ENCODE data around the gene CBX8.
"Not testable (repeated sequence)": the region's sequence is repeated elsewhere in the genome, so short reads cannot be mapped to it uniquely, and the experiment has no call there.

CBX8 gene

DNA sequence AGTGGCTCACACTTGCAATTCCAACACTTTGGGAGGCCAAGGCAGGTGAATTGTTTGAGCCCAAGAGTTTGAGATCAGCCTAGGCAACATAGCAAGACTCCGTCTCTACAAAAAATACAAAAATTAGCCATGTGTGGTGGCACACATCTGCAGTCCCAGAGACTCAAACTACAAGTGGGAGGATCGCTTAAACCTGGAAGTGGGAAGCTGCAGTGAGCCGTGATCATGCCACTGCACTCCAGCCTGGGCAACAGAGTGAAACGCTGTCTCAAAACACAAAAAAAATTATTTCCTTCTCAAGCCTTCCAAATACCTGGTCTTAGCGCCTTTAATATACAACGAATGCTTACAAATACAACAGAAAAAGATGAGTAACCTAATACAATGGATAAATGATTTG, 38.6 kb downstream of the CBX8 start:
- no peak overlapping the region for H3K27ac ChIP-seq (ENCODE audit: low read depth, low read length)
- H3K27me3 ChIP-seq (ENCODE audit: control insufficient read depth in 1 of 2, insufficient read depth in 2 of 2, low read length in 2 of 2), result no peaks in the 10 kb centered on the region
- no peaks in the 10 kb centered on the region for H3K9me3 ChIP-seq (ENCODE audit: low read length)
- H3K36me3 ChIP-seq (ENCODE audit: insufficient read depth, low read length), result no peaks in the 10 kb centered on the region
- no peaks in the 10 kb centered on the region for H3K4me1 ChIP-seq (ENCODE audit: insufficient read depth, low read length)
- no peak overlapping the region for H3K9ac ChIP-seq (ENCODE audit: low read length)
- H3K4me3 ChIP-seq (ENCODE audit: low read depth in 1 of 2, low read length in 2 of 2), result no peak overlapping the region

DNA sequence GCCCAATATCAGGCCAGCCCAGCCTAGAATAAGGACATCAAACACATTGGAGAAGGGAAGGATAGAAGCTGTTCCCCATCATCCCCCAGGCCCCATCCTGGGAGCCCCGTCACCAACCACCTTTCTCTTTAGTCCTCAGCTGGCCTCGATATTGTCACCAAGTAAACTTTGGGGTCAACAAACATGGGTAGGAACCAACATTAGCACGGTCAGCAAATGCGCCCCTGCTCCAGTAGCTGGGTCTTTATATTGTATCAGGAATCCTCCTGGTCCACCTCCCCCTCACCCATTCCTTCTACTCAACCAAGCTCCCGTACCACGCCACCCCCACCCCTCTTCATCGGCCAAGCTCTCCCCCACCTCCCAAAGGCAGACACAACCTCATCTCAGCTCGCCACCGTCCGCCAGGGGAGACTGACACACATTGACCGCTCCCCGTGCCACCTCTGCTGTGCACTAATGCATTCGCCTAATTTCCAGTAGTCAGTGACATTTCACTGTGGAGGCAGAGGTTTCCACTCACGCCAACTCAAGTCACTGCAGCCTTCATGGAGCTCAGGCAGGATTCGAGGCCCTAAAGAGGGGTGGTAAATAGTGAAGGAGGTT, 39.6 kb downstream of the CBX8 start:
- H3K4me3 ChIP-seq (ENCODE audit: low read depth in 1 of 2, low read length in 2 of 2), result no peak overlapping the region
- no peaks in the 10 kb centered on the region for H3K36me3 ChIP-seq (ENCODE audit: insufficient read depth, low read length)
- no peaks in the 10 kb centered on the region for H3K9me3 ChIP-seq (ENCODE audit: low read length)
- no peak overlapping the region for H3K9ac ChIP-seq (ENCODE audit: low read length)
- H3K27me3 ChIP-seq (ENCODE audit: control insufficient read depth in 1 of 2, insufficient read depth in 2 of 2, low read length in 2 of 2), result no peaks in the 10 kb centered on the region
- no peaks in the 10 kb centered on the region for H3K4me1 ChIP-seq (ENCODE audit: insufficient read depth, low read length)
- H3K27ac ChIP-seq (ENCODE audit: low read depth, low read length), result no peak overlapping the region

DNA sequence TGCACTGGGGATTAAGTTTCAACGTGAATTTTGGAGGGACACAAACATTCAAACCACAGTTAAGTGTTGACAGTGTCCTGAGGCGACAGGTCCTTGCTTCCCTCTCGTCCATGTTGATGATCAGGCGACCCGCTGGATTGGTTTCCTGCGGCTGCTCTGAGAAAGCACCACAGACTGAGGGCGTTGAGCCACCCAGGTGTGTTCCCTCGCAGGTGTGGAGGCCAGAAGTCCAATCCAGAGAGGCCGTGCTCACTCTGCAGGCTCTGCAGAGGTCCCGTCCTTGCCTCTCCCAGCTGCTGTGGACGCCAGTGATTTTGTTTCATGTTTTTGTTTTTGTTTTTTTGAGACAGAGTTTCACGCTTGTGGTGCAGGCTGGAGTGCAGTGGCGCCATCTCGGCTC, 41.3 kb downstream of the CBX8 start:
- Histone ChIP-seq H3K9ac (ENCODE audit: low read length) (no peak overlapping the region), H3K36me3 (ENCODE audit: insufficient read depth, low read length) (no peaks in the 10 kb centered on the region), H3K27me3 (ENCODE audit: control insufficient read depth in 1 of 2, insufficient read depth in 2 of 2, low read length in 2 of 2) (peaks cover 7% of the 10 kb centered on the region in 2 donors), H3K9me3 (ENCODE audit: low read length) (no peaks in the 10 kb centered on the region), H3K4me3 (ENCODE audit: low read depth in 1 of 2, low read length in 2 of 2) (no peak overlapping the region), H3K27ac (ENCODE audit: low read depth, low read length) (no peak overlapping the region), H3K4me1 (ENCODE audit: insufficient read depth, low read length) (no peaks in the 10 kb centered on the region)

DNA sequence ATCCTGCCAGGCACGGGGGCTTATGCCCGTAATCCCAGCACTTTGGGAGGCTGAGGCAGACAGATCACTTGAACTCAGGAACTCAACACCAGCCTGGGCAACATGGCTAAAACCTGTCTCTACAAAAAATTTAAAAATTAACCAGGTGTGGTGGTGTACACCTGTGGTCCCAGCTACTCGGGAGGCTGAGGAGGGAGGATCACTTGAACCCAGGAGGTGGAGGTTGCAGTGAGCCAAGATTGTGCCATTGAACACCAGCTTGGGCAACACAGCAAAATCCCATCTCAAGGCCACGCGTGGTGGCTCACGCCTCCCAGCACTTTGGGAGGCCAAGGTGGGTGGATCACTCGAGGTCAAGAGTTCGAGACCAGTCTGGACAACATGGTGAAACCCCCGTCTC, 42.0 kb downstream of the CBX8 start:
- H3K4me1 ChIP-seq (ENCODE audit: insufficient read depth, low read length); H3K4me3 ChIP-seq (ENCODE audit: low read depth in 1 of 2, low read length in 2 of 2); H3K9me3 ChIP-seq (ENCODE audit: low read length); H3K27ac ChIP-seq (ENCODE audit: low read depth, low read length); H3K9ac ChIP-seq (ENCODE audit: low read length); H3K36me3 ChIP-seq (ENCODE audit: insufficient read depth, low read length): not testable (repeated sequence)
- H3K27me3 ChIP-seq (ENCODE audit: control insufficient read depth in 1 of 2, insufficient read depth in 2 of 2, low read length in 2 of 2), result peaks cover 7 to 13% of the 10 kb centered on the region in 2 donors

DNA sequence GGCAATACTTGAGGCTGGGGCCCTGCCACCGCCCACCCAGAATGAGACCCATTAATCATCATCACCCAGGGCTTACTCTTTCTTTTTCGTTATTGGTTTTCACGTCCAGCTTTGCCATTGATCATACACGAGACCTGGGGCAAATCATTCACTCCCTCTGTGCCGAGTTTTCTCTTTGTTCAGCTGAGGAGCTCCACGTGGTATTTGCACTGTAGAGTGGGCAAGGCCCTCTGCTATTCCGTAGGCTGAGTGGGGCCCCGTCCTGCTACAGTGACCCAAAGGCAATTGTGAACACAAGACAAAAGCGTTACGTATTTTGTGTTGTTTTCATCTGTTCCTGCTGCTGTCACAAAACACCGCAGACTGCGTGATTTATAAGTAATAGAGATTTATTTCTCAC, 42.5 kb downstream of the CBX8 start:
- Histone ChIP-seq H3K27me3 (ENCODE audit: control insufficient read depth in 1 of 2, insufficient read depth in 2 of 2, low read length in 2 of 2) (peaks cover 8 to 19% of the 10 kb centered on the region in 2 donors), H3K36me3 (ENCODE audit: insufficient read depth, low read length) (no peaks in the 10 kb centered on the region), H3K4me1 (ENCODE audit: insufficient read depth, low read length) (no peaks in the 10 kb centered on the region), H3K27ac (ENCODE audit: low read depth, low read length) (no peak overlapping the region), H3K9ac (ENCODE audit: low read length) (no peak overlapping the region), H3K9me3 (ENCODE audit: low read length) (no peaks in the 10 kb centered on the region), H3K4me3 (ENCODE audit: low read depth in 1 of 2, low read length in 2 of 2) (no peak overlapping the region)

DNA sequence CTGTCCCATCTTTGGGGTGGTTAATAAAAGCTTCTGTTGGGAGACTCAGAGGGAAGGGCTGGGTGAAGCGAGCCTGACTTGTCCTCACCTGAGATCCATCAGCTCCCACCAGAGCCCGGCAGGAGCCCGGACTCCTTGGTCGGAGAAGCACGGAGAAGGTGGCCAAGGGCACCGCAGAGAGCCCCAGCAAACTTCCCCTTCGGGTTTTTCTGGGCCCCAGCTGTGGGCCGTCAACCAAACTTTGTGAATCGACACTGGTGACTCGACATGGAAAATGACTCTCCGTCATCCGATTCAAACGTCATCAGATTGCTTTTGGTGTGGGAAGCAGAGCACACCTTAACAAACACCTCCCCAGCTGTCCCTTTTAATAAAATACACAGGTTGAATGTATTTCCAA, 44.7 kb downstream of the CBX8 start:
- no peak overlapping the region for H3K9ac ChIP-seq (ENCODE audit: low read length)
- no peaks in the 10 kb centered on the region for H3K36me3 ChIP-seq (ENCODE audit: insufficient read depth, low read length)
- H3K27me3 ChIP-seq (ENCODE audit: control insufficient read depth in 1 of 2, insufficient read depth in 2 of 2, low read length in 2 of 2), result peaks cover 21 to 38% of the 10 kb centered on the region in 2 donors
- H3K4me1 ChIP-seq (ENCODE audit: insufficient read depth, low read length), result no peaks in the 10 kb centered on the region
- H3K4me3 ChIP-seq (ENCODE audit: low read depth in 1 of 2, low read length in 2 of 2), result no peak overlapping the region
- H3K9me3 ChIP-seq (ENCODE audit: low read length), result no peaks in the 10 kb centered on the region
- no peak overlapping the region for H3K27ac ChIP-seq (ENCODE audit: low read depth, low read length)

DNA sequence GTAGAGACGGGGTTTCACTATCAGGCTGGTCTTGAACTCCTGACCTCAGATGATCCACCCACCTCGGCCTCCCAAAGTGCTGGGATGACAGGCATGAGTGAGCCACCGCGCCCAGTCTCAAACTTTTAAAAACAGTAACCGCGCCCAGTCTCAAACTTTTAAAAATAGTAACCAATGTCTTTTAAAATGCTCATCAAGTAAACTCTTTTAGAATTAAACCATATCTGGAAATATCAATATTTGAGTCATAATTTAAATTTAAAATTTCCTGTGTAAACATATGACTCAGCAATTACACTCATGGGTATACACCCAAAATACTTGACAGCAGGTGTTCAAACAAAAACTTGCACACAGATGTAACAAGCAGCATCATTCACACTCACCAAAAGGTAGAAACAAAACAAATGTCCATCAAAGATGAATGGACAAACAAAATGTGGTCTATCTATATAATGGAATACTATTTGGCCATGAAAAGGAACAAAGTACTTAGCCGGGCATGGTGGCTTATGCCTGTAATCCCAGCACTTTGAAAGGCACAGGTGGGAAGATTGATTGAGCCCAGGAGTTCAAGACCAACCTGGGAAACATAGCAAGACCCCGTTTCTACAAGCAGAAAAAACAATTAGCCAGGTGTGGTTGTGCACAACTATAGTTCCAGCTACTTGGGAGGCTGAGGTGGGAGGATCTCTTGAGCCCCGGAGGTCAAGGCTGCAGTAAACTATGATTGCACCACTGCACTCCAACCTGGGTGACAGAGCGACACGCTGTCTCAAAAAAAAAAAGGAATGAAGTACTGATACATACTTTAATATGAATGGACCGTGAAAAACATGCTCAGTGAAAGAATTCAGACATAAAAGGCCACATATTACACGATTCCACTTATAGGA, 46.0 kb downstream of the CBX8 start:
- Histone ChIP-seq H3K9ac (ENCODE audit: low read length) (no peak overlapping the region), H3K4me3 (ENCODE audit: low read depth in 1 of 2, low read length in 2 of 2) (no peak overlapping the region), H3K4me1 (ENCODE audit: insufficient read depth, low read length) (no peaks in the 10 kb centered on the region), H3K36me3 (ENCODE audit: insufficient read depth, low read length) (no peaks in the 10 kb centered on the region), H3K27me3 (ENCODE audit: control insufficient read depth in 1 of 2, insufficient read depth in 2 of 2, low read length in 2 of 2) (peaks cover 30 to 46% of the 10 kb centered on the region in 2 donors), H3K27ac (ENCODE audit: low read depth, low read length) (no peak overlapping the region), H3K9me3 (ENCODE audit: low read length) (no peaks in the 10 kb centered on the region)

DNA sequence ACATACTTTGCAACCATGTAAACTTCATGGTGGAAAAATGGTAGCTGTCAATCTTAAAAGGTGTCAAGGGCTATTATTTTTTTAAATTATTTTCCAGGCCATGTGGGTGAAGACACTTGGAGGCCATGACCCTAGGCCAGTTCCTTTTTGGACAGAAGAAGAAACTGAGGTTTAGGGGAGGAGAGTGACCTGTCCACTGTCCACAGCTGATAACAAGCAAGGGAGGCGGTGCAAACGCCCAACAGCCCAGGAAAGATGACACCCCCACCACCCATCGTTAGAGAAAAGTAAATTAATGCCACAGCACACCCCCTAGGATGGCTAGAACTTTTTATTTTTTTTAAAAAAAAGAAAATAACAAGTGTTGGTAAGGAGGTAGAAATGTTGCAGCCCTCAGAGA, 46.9 kb downstream of the CBX8 start:
- H3K36me3 ChIP-seq (ENCODE audit: insufficient read depth, low read length), result no peaks in the 10 kb centered on the region
- no peak overlapping the region for H3K9ac ChIP-seq (ENCODE audit: low read length)
- no peak overlapping the region for H3K27ac ChIP-seq (ENCODE audit: low read depth, low read length)
- H3K9me3 ChIP-seq (ENCODE audit: low read length), result no peaks in the 10 kb centered on the region
- no peaks in the 10 kb centered on the region for H3K4me1 ChIP-seq (ENCODE audit: insufficient read depth, low read length)
- H3K27me3 ChIP-seq (ENCODE audit: control insufficient read depth in 1 of 2, insufficient read depth in 2 of 2, low read length in 2 of 2), result peaks cover 30 to 46% of the 10 kb centered on the region in 2 donors
- no peak overlapping the region for H3K4me3 ChIP-seq (ENCODE audit: low read depth in 1 of 2, low read length in 2 of 2)

DNA sequence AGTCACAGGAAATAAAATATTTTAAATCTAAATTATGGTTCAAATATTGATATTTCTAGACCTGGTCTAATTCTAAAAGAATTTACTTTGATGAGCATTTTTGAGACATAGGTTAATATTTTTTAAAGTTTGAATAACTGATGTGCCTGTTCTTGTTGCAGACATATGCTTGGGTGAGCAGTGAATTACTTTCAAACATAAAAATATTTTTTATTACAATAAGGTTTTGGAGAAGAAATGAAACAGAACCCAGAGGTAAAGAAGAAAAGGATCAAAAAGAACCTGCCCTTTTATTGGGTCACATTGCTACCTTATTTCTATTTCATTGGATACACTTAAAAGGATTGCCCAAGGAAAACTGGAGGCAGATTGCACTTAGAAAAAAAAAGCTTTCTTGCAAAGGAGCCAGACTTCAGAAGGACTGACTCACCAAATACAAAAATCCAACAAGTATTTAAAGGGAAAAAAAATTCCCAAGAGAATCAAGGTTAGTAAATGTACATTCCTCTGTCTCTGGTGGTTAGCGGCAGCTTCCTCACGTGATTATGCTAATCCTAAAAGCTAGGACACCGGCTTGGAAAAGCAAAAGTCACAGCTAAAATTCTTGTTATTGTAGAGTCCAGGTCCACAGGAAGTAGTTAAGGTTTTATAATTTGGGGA, 47.6 kb downstream of the CBX8 start:
- Histone ChIP-seq H3K9ac (ENCODE audit: low read length) (no peak overlapping the region), H3K4me1 (ENCODE audit: insufficient read depth, low read length) (no peaks in the 10 kb centered on the region), H3K36me3 (ENCODE audit: insufficient read depth, low read length) (no peaks in the 10 kb centered on the region), H3K27ac (ENCODE audit: low read depth, low read length) (no peak overlapping the region), H3K4me3 (ENCODE audit: low read depth in 1 of 2, low read length in 2 of 2) (no peak overlapping the region), H3K27me3 (ENCODE audit: control insufficient read depth in 1 of 2, insufficient read depth in 2 of 2, low read length in 2 of 2) (peaks cover 30 to 46% of the 10 kb centered on the region in 2 donors), H3K9me3 (ENCODE audit: low read length) (no peaks in the 10 kb centered on the region)

DNA sequence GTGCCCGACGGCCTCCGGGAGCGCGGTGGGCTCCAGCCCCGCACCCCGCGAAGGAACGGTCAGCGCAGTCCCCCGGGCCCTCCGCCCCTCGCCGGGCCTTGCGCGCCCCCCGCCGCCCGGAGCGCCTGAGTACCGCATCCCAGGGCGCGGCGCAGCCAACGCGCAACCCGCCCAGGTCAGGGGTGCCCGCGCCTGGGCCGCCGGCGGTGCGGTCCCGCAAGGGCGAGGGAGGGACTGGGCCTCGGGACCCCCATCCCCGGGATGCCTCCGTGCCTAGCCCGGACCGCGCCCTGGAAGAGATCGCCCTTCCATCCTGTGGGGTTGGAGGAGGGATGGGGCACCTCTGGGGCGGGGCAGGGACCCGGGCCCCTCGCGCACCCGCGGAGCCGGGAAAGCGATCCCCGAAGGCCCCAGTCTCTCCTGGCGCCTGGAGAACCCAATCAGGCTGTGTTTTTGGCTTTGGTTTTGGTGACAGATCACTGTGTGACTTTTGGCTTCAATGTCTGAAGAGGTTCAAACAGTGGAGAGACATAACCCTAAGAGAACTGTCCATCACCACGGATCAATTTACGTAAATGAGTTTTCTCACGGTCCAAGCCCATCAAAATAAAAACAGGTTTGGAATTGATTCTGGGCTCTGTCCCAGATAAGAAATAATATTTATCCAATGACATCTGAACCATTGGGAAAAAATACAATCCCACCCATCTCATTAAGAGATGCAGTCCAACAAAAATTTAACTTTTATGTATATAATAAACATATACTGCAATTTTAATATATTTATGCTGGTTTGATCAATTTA, 48.4 kb downstream of the CBX8 start:
- H3K4me3 ChIP-seq (ENCODE audit: low read depth in 1 of 2, low read length in 2 of 2), result no peak overlapping the region
- no peaks in the 10 kb centered on the region for H3K36me3 ChIP-seq (ENCODE audit: insufficient read depth, low read length)
- H3K27me3 ChIP-seq (ENCODE audit: control insufficient read depth in 1 of 2, insufficient read depth in 2 of 2, low read length in 2 of 2), result peaks cover 30 to 46% of the 10 kb centered on the region in 2 donors

More for the DNA sequence above, 48.4 kb downstream of the CBX8 start:
- H3K9me3 ChIP-seq (ENCODE audit: low read length), result no peaks in the 10 kb centered on the region
- H3K27ac ChIP-seq (ENCODE audit: low read depth, low read length), result no peak overlapping the region
- H3K4me1 ChIP-seq (ENCODE audit: insufficient read depth, low read length), result no peaks in the 10 kb centered on the region
- H3K9ac ChIP-seq (ENCODE audit: low read length), result no peak overlapping the region

All from muscle layer of colon (tissue), 2 donors.